ENCODE results near the gene PDCD1.

- TF ChIP-seq, protein P1, sequence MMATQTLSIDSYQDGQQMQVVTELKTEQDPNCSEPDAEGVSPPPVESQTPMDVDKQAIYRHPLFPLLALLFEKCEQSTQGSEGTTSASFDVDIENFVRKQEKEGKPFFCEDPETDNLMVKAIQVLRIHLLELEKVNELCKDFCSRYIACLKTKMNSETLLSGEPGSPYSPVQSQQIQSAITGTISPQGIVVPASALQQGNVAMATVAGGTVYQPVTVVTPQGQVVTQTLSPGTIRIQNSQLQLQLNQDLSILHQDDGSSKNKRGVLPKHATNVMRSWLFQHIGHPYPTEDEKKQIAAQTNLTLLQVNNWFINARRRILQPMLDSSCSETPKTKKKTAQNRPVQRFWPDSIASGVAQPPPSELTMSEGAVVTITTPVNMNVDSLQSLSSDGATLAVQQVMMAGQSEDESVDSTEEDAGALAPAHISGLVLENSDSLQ (IDR thresholded peaks at IDR 0.05): no peak
- TF ChIP-seq SUZ12 (IDR thresholded peaks at IDR 0.05) (no peak), FOXM1 (IDR thresholded peaks at IDR 0.05; ENCODE audit: borderline replicate concordance) (no peak), ELF4 (IDR thresholded peaks at IDR 0.05) (no peak), NFRKB (IDR thresholded peaks at IDR 0.05) (no peak), SP1 (IDR thresholded peaks at IDR 0.05) (no peak), HDGF (IDR thresholded peaks at IDR 0.05; ENCODE audit: borderline replicate concordance) (no peak), CTBP1 (IDR thresholded peaks at IDR 0.05; ENCODE audit: borderline replicate concordance) (no peak), ARNT (IDR thresholded peaks at IDR 0.05) (no peak), ZNF384 (IDR thresholded peaks at IDR 0.05) (no peak), FOXK2 (IDR thresholded peaks at IDR 0.05) (no peak), LEF1 (IDR thresholded peaks at IDR 0.05; ENCODE audit: borderline replicate concordance) (no peak), BHLHE40 (IDR thresholded peaks at IDR 0.05; ENCODE audit: borderline replicate concordance) (no peak), TARDBP (IDR thresholded peaks at IDR 0.05) (no peak)
Measured at GRCh38 chr2:241879326-241879725, 20.6 kb upstream of the PDCD1 start.

Data from HEK293T (cell line).